ENCODE results near the gene POTEE.
"Not testable (repeated sequence)": the region's sequence is repeated elsewhere in the genome, so short reads cannot be mapped to it uniquely, and the experiment has no call there.

- not testable (repeated sequence) for TF ChIP-seq CTCF (IDR thresholded peaks at IDR 0.05); POLR2A (IDR thresholded peaks at IDR 0.05; ENCODE audit: low read depth)
Observed at GRCh38 chr2:131209030-131209772, at the start of gene POTEE.

Data from esophagus muscularis mucosa (tissue), 3 donors.